Esophagus muscularis mucosa (tissue), 3 donors: ENCODE results near the gene SPOP.

Source experiments
- CTCF ChIP-seq, 3 experiments: fragments of 200-600 bp in 2 of 3; fragments of 450-650 bp in 1 of 3; sonication (generic) in 2 of 3; IDR thresholded peaks; one replicate each; pipeline ENCODE4 v1.5.1; 2017 to 2019; ENCODE audit warnings: antibody characterized with exemption in 3 of 3, mild to moderate bottlenecking in 2 of 3, moderate library complexity in 1 of 3
- POLR2AphosphoS5 ChIP-seq, 2 donors: sonication (generic); formaldehyde crosslinking; IDR thresholded peaks; one replicate each; pipeline ENCODE4 v1.6.1; 2017; ENCODE audit warnings: antibody characterized with exemption in 2 of 2

- TF ChIP-seq CTCF (IDR thresholded peaks at IDR 0.05) (no peak), POLR2AphosphoS5 (IDR thresholded peaks at IDR 0.05) (no peak)
Measured at GRCh38 chr17:49572806-49573420, 105.0 kb downstream of the SPOP start.
